H1 (cell line): ENCODE data around the gene TMPRSS4. TPM values are rescaled to one million over a fixed set of nuclear protein-coding genes. Genes with fewer than 3 reads are reported as not detected.

Source experiments
- POLR2AphosphoS5 ChIP-seq: IDR thresholded peaks from 2 replicates; pipeline ENCODE4 v1.6.1; 2011; ENCODE audit warnings: low read depth, low read length
- SP1 ChIP-seq: IDR thresholded peaks from 2 replicates; pipeline ENCODE4 v1.6.1; 2011; ENCODE audit warnings: low read depth, low read length
- ZNF274 ChIP-seq: IDR thresholded peaks from 2 replicates; pipeline ENCODE4 v1.7.0; 2012; ENCODE audit warnings: low read length, borderline replicate concordance; ENCODE audit errors: extremely low read depth
- polyA plus RNA-seq, 7 experiments: library from polyadenylated mRNA; depleted of rRNA in 3 of 7; stranded (reverse) in 5 of 7; unstranded in 2 of 7; fragments of >200 nt in 5 of 7; fragments of 200-250 nt in 2 of 7; gene quantifications; 1 replicate in 5 of 7; 2 replicates in 1 of 7; 4 replicates in 1 of 7; pipeline versions ENCODE4 v1.2.1 to v1.2.3, GENCODE V29; 2011 to 2013; ENCODE audit warnings: missing spikeins in 2 of 7, mixed read lengths in 2 of 7
- total RNA-seq: library from RNA; stranded (reverse); fragmentation: NEBNext Ultra II Directional; extraction: Animal tissue kit (Norgen Biotek cat#: 25700); gene quantifications from 2 replicates; pipeline ENCODE4 v1.2.1, GENCODE V29; 2021
- TF ChIP-seq, protein P1 (sequence below): IDR thresholded peaks from 2 replicates; pipeline ENCODE4 v1.6.1; 2012; ENCODE audit warnings: inconsistent platforms

Gene TMPRSS4
- total and polyA plus RNA-seq, 2 of the 8 experiments (the other 6 are each of a cell fraction or from before 2014, with no cell fraction given): 0.11 to 0.58 TPM

DNA sequence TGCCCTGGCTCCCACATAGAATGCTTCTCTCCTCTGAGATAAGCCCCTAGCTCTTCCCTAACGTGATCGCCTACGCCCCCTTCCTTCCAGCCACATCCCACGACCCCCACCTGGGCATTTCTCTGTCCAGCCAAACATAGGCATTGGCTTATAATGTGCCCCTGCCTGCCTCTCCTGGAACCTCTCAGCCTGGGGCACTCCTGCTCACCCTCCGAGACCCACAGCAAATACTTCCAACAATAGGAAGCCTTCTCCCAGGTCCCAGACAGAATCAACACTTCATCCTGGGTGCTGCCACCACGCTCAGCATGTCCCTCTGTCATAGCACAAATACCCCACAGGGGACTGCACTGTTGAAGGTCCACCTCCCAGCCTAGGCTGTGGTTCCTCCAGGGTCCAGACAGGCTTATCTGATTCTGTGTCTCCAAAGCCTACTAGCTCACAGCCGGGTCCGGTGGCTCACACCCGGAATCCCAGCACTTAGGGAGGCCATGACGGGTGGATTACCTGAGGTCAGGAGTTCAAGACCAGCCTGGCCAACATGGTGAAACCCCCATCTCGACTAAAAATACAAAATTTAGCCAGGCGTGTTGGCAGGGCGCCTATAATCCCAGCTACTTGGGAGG is 24.2 kb upstream of the TMPRSS4 start (continued):
- no peak for TF ChIP-seq SP1
- TF ChIP-seq, protein P1, sequence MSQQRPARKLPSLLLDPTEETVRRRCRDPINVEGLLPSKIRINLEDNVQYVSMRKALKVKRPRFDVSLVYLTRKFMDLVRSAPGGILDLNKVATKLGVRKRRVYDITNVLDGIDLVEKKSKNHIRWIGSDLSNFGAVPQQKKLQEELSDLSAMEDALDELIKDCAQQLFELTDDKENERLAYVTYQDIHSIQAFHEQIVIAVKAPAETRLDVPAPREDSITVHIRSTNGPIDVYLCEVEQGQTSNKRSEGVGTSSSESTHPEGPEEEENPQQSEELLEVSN: no peak
- TF ChIP-seq POLR2AphosphoS5: no peak
- no peak for TF ChIP-seq ZNF274
- TF ChIP-seq, all 59 proteins: peak for 0
